ENCODE measurements around the gene CUL3. TPM values are rescaled to one million over a fixed set of nuclear protein-coding genes. Genes with fewer than 3 reads are reported as not detected.

CUL3 gene
- total RNA-seq, 1 donor from 2014 or later, result 74.4 TPM

DNA sequence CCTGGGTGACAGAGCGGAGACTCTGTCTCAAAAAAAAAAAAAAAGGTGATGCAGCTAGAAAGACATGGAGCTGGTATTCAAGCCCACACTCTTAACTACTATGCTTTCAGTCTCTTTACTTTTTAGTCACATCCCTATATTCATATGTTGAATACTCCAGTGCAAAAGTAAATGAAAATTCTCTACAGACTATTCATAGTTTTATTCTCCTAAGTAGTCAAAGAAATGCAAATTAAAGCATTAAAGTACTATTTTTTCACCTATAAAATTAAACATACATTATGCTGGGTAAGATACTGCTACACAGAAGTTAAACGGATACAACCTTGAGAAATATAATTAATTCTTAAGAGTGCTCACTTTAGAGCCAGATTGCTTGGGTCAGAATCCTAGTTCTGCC, 7.6 kb downstream of the CUL3 start:
- DNase-seq, result no peak
- H3K27me3 ChIP-seq (ENCODE audit: low read depth), result no peaks in the 10 kb centered on the region
- H3K4me1 ChIP-seq, result peaks cover 98% of the 10 kb centered on the region
- no peak for TF ChIP-seq CTCF (IDR thresholded peaks at IDR 0.05; ENCODE audit: borderline replicate concordance)
- no peaks in the 10 kb centered on the region for H3K9me3 ChIP-seq (replicated peaks)
- no peaks in the 10 kb centered on the region for H3K36me3 ChIP-seq
- H3K27ac ChIP-seq (replicated peaks), result no peak overlapping the region
- no peak overlapping the region for H3K4me3 ChIP-seq
- intact Hi-C loops (cut with micrococcal nuclease), result no loop called here

DNA sequence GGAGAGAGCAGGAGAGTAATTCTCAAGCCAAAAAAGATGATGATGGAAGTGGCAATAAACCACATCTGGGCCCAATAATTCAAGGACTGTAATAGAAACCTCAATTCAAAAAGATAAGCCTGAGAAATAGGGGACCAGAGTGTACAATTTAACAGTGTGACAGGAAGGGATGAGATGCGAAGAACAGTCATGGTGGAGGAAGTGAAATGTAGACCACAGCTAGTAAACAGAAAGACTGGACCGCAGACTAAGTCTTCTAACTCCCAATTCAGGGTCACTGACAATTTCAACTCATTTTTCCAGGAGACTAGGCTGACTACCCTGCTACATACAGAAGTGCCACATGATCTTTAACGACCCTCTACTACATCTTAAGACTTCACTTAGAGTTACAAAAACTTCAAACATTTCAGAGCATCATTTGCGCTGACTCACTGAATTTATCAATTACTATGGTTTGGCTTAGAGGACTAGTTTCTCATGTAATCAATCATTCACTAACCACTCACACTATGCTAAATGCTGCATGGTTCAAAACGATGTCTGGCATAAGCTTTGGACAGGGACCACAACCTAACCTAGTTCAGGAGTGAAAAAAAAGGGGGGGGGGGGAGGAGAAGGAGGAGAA, 9.0 kb downstream of the CUL3 start:
- H3K36me3 ChIP-seq, result no peaks in the 10 kb centered on the region
- no peaks in the 10 kb centered on the region for H3K27me3 ChIP-seq (ENCODE audit: low read depth)
- no peak overlapping the region for H3K27ac ChIP-seq (replicated peaks)
- no peak overlapping the region for H3K4me3 ChIP-seq
- H3K9me3 ChIP-seq (replicated peaks), result no peaks in the 10 kb centered on the region
- no peak for DNase-seq
- peaks cover 100% of the 10 kb centered on the region for H3K4me1 ChIP-seq
- intact Hi-C loops (cut with micrococcal nuclease), result no loop called here
- TF ChIP-seq CTCF (IDR thresholded peaks at IDR 0.05; ENCODE audit: borderline replicate concordance), result no peak

- peaks cover 100% of the 10 kb centered on the region for H3K4me1 ChIP-seq
- intact Hi-C loops (cut with micrococcal nuclease), result no loop called here
Measured at GRCh38 chr2:224574423-224575084, 10.6 kb downstream of the CUL3 start.

GRCh38 chr2:224573724-224574123, 11.4 kb downstream of the CUL3 start:
- Histone ChIP-seq H3K9me3 (replicated peaks) (no peaks in the 10 kb centered on the region), H3K4me1 (peaks cover 100% of the 10 kb centered on the region), H3K36me3 (no peaks in the 10 kb centered on the region), H3K27ac (replicated peaks) (no peak overlapping the region), H3K27me3 (ENCODE audit: low read depth) (no peaks in the 10 kb centered on the region), H3K4me3 (no peak overlapping the region)
- TF ChIP-seq CTCF (IDR thresholded peaks at IDR 0.05; ENCODE audit: borderline replicate concordance), result no peak
- DNase-seq, result no peak
- intact Hi-C loops (cut with micrococcal nuclease), result no loop called here

More at GRCh38 chr2:224574423-224575084, 10.6 kb downstream of the CUL3 start:
- no peak for TF ChIP-seq CTCF (IDR thresholded peaks at IDR 0.05; ENCODE audit: borderline replicate concordance)
- no peak overlapping the region for H3K27ac ChIP-seq (replicated peaks)
- no peaks in the 10 kb centered on the region for H3K9me3 ChIP-seq (replicated peaks)
- H3K27me3 ChIP-seq (ENCODE audit: low read depth), result no peaks in the 10 kb centered on the region
- peak overlapping the region; percentile 1 for H3K4me3 ChIP-seq
- H3K36me3 ChIP-seq, result no peaks in the 10 kb centered on the region
- no peak for DNase-seq

DNA sequence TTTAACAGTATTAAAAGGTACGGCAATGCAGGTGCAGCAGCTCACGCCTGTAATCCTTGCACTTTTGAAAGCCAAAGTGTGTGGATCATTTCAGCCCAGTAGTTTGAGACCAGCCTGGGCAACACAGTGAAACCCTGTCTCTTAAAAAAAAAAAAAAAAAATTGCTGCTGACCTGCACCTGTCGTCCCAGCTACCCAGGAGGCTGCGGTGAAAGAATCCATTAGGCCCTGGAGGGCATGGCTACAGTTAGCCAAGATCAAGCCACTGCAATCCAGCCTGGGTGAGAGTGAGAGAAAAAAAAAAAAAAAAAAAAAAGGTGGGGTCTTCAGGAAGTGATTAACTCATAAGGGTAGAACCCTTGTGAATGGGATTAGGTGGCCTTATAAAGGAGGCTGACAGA, 12.8 kb downstream of the CUL3 start:
- Histone ChIP-seq H3K27me3 (ENCODE audit: low read depth) (no peaks in the 10 kb centered on the region), H3K4me1 (peaks cover 99% of the 10 kb centered on the region)
- intact Hi-C loops (cut with micrococcal nuclease), result no loop called here

More for the DNA sequence above, 12.8 kb downstream of the CUL3 start:
- no peak for TF ChIP-seq CTCF (IDR thresholded peaks at IDR 0.05; ENCODE audit: borderline replicate concordance)
- H3K36me3 ChIP-seq, result no peaks in the 10 kb centered on the region
- no peaks in the 10 kb centered on the region for H3K9me3 ChIP-seq (replicated peaks)
- DNase-seq, result no peak
- no peak overlapping the region for H3K4me3 ChIP-seq
- no peak overlapping the region for H3K27ac ChIP-seq (replicated peaks)

Measured in left ventricle myocardium inferior (tissue), 1 donor.